NCI-H1105 treated with DMSO at 0.1 percent for 48 hours (cell line): ENCODE measurements around the gene RBFA.

Experiments used
- DNase-seq: peaks from one replicate; lab custom pipeline; 2025; lab: John Stamatoyannopoulos, UW

Gene RBFA

DNA sequence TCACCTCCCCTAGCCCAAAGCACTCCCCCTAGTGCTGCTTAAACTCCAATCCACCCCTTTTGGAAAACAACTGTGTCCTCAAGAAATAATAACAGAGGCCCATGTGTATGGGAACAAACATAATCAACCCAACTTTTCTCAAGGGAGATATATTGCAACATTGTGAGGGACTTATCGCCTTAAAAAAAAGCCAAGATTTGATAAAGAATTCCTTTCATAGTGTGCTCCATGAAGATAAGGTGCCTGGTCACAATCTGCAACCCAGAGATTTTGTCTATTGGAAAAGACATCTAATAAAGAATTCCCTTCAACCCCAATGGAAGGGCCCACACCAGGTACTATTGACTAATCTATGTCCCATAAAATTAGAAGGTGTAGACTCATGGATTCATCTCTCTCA lies 4.5 kb upstream of the RBFA start:
- no peak for DNase-seq

DNA sequence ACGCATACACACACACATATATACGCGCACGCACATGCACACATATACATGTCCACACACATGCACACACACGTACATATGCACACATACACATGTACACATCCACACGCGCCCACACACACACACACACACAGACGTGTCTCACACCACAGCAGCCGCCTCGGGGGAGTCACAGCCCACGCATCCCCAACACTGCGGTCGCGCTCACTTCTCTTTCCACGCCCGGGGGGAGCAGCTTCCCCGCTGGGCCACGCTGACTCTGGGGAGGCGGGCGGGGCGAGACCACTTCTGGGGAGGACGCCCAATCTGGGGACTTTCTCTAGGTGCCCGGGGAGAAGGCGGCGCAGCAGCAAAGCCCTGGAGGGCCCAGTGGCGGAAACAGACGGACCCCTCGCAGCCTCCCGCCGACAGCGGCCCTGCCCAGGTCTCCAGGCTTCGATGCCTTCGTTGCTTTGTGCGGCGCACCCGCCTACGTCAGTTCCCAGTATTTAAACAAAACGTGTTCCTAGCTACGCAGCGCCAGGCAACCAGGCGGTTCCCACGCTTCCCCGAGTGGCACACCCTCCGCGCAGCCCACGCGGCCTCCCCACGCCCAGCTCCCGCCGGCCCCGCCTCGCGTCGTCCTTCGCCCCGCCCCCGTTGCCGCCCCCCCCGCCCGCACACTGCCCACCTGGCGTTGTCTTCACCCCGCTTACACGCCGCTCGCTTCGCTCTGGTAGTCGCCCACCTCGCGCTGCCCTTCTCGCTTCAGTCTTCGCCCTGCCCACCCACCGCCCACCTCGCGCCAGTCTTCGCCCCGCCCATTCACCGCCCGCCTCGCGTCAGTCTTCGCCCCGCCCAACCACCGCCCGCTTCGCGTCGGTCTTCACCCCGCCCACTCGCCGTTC lies 810 bp upstream of the RBFA start:
- no peak for DNase-seq

DNA sequence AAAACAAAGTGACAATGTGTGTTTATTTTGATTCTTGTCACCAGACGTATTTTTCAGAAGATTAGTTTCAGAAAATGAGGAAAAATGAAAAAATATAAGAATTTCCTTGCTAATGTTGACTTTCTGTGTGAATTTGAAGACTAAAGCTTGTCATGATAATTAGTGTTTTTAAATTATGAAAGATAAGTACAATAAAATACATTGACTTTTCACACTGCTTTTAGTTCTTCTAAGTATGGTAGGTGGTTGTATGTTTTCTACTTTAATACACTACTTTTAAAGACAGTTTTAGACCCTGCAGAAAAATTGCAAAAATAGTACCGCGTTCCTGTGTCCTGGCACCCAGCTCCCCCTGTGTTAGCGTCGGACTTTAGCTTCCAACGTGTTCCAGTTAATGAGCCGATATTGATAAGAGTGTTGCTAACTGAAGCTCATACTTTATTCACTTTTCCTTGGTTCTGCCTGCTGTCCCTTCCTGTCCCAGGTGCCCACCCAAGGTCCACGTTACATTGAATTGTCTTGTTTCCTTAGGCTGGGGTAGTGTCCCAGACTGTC lies 695 bp downstream of the RBFA start:
- no peak for DNase-seq

DNA sequence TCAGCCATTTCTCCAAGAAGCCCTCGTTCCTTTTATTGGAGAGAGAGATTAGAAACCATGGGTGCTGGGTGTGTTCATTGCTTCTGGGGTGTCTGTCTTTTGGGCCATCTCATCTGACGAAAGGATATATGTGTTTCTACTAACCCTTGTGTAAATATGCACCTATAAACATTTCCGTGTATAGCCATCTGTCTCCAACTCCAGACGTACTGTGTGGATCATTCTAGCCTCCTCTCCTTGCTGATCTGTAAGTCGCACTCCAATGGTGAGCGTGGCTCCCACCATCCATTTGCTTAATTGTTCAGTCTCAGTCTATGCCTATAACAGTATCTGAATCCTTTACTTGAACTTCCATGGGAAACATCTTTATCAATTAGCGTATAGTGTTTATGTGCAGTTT lies 1.8 kb downstream of the RBFA start:
- no peak for DNase-seq

DNA sequence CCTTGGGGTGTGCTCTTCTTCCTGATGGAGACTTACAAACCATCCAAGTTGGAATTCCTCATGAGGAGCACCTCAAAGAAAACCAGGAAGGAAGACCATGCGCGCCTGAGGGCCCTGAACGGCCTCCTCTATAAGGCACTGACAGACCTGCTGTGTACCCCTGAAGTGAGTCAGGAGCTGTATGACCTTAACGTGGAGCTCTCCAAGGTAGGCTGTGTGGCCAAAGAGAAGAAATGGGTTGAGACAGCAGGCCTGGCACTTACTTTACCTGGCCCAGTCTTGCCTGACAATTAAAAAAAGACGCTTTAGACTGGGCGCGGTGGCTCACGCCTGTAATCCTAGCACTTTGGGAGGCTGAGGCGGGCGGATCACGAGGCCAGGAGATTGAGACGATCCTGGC lies 3.1 kb downstream of the RBFA start:
- DNase-seq, result no peak

DNA sequence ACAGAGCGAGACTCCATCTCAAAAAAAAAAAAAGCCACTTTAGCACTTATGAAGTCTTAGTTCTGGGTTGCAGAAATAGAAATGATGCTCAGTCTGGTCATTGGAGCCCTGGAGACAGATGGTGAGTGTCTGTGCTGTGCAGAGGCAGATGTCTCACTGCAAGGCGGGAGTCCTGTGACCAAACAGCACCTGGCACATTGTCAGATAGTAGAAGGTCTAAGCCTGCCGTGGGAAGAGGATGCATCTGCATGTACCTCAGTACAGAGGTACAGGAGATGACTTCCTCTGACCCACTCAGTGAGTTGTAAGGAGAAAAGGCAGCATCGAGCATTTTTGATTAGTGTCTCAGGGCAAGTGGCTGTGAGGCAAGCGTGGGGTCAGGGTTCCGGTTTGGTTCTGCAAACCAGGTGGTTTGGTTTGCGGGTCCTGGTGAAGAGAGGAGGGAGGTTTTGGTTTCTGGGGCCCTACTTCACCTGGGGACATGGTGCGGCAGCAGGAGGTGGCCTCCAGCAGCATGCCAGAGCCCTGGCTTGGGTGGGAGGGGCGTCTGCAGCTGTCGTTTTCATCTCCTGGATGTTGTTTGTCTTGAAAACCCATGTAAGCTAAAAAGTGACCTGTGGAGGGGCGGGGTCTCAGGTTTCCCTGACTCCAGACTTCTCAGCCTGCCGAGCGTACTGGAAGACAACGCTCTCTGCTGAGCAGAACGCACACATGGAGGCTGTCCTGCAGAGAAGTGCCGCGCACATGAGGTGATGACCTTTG lies 3.8 kb downstream of the RBFA start:
- DNase-seq, result no peak

DNA sequence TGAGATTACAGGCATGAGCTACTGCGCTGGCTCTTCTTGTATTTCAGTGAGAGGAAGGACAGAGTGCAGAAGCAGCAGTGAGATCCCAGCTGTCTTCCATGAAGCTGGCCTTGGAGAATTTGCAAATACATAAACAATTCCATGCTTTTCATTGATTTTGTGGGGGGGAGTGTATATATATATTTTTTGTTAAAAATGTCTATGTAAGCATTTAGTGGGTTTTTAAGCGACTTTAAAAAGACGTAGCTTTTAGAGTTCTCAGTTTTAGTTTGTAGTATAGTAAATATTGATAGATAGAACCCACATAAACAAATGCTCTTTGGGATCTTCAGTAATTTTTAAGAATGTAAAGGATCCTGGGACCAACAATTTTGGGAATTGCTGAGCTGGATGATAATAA lies 6.3 kb downstream of the RBFA start:
- DNase-seq, result no peak

DNA sequence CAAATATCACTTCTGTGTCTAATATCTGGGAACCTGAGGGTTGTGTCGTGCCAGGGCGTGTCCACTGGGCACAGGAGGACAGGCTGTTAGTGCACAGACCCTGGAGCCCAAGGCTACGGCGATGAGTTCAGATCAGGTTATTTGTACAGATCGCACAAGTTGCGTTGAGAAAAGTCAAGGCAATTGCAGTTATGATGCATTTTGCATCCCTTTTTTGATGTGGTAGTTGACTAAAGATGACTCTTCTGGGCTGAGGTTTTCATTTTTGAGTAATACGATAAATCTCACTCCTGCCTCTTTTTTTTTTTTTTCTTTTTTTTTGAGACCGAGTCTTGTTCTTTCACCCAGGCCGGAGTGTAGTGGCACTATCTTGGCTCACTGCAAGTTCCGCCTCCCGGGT lies 7.2 kb downstream of the RBFA start:
- DNase-seq, result no peak

DNA sequence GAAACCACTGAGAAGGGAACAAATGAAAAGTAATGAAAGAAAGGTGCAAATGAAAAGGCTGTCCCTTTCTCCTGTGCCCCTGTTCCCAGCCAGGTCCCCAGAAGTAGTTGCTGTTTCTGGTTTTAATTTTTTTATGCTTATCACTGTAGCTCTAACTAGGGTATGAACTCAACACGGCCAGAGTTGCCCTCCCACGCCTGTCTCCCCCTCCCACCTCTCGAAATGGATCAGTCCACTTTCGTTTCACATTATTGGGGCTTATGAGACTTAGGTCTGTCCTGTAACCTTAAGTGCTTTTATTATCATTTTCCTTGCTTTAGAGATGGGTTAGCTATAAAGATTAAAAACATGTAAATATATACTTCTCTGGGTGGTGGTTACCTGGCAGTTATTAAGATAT lies 8.6 kb downstream of the RBFA start:
- DNase-seq, result no peak

DNA sequence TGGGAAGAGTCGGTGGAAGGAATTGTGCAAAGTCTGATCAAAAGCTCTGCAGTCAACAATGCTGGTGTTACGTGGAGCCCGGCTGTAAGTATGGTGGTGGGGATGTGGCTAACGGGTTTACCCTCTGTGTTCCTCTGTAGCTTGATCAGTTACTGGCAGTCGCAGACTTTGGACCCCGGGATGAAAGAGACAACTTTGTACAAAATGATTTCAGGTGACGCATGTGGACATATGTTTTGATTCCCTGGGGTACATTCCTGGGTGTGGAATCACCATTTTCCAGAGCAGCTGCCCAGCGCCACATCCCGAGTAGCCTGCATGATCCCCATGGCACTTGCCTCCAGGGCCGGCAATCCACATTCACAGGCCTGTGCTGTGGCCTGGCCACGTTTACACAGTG lies 9.8 kb downstream of the RBFA start:
- no peak for DNase-seq

DNA sequence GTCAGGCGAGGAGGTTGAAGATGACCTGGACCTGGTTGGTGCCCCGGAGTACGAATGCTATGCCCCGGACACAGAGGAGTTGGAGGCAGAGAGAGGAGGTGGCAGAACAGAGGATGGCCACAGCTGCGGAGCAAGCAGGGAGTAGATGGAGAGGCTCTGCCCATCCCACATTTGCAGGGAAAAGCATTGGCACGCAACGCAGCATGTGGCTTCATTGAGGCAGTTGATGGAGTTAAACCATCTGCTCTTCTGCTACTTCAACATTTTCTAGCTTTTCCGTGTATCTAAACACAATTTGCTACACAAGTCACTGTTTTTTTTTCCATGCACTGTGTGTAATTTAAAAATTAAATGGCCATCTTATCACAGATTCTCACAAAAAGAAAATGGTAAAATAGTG lies 11.8 kb downstream of the RBFA start:
- DNase-seq, result no peak

DNA sequence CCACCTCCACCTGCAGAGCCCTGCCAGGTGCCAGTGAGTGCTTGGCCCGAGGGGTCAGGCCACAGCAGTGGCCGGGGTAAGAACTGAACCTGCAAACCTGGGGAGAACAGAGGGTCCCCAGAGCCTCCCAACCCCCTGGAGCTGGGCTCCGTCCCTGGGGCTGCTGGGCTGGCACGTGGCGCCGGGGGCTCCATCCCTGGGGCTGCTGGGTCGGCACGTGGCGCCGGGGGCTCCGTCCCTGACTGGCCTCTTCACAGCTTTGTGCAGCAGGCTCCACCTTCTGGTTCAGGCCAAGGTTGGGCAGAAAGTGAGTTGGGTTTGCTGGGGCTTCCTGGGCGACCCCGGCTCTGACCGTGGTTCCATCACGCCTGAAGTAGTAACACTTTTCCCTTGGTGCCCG lies 12.2 kb downstream of the RBFA start:
- no peak for DNase-seq

DNA sequence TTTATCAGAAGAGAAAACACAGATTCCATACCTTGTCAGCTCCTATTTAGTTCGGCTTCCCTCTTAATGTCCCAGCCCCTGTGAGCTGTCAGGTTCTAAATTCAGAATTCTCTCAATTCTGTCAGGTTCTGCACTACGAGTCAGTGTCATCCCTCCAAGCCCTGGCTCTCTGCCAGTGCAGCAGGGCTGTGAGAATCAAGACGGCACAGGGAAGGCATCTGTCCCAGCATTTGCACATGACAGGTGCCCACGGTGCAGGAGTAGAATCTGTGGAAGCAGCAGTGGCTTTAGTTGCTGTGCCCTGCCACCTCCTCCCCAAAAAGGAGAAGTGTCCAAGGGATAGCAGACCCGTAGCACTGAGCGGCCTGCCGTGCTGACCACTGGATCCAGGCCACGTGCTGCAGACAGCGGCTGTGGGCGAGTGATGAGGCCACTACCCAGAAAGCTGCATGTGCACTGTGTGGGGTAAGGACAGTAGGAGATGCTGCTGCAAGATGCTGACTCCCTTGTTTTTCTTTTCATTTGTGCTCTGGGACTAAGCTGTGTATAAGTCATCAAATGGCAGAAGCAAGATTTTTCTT lies 12.8 kb downstream of the RBFA start:
- DNase-seq, result no peak

DNA sequence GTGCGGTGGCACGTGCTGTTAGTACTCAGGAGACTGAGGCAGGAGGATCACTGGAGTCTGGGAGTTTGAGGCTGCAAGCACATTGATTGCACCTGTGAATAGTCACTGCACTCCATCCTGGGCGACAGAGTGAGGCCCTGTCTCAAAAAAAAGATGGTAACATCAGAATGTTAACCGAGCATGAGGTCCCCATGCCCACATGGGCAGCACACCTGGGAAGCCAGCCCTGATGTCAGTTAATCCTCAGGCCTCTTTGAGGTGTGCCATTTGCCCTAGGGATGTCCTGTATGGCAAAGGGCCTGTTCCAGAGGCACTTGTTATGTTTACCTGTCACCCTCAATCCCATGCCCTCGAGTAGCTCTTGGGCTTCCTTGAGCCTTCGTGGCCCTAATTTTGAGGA lies 16.6 kb downstream of the RBFA start:
- DNase-seq, result no peak

DNA sequence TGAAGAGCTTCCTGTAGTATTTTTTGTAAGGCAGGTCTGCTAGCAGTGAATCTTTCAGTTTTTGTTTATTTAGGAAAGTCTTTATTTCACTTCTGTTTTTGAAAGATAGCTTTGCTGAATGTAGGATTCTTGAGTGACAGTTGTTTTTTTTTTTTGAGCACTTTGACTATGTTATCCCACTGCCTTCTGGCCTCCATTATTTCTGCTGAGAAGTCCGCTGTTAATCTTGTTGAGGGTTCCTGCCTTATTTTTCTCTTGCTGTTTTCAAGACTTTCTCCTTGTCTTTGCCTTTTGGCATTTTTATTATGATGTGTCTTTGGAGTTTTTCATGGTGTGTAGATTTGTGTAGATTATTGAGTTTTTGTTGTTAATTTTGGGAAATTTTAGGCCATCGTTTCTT lies 21.9 kb downstream of the RBFA start:
- no peak for DNase-seq

DNA sequence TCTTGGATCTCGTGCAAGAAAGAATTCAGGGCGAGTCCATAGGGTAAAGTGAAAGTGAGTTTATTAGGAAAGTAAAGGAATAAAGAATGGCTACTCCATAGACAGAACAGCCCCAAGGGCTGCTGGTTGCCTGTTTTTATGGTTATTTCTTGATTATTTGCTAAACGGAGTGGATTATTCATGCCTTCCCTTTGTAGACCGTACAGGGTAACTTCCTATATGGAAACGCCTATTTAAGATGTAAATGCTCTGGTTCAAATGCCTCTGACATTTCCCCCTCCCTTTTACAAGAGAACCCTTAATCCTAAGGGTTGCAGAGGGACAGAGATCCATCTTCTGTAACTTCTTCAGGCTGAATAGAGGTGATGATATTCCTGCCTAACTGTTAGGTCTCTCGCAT lies 25.7 kb downstream of the RBFA start:
- DNase-seq, result no peak

DNA sequence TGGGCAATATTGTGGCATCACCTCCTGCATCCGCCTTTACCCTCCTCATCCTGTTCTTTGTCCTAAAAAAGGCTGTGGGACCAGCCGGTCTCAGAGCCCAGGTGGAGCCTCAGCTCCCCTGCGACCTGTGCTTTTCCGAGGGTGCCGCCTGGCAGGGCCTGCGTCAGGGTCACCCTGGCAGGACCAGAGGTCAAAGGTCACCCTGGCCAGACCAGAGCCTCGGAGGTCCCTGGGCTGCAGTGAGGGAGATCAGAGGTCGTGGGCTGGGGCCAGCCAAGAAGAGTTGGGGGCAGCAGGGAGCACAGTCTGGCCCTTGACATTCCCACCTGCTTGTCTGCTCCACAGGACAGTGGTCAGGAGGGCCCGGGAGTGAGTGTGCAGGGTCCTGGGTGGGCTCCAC lies 31.5 kb downstream of the RBFA start:
- DNase-seq, result no peak

DNA sequence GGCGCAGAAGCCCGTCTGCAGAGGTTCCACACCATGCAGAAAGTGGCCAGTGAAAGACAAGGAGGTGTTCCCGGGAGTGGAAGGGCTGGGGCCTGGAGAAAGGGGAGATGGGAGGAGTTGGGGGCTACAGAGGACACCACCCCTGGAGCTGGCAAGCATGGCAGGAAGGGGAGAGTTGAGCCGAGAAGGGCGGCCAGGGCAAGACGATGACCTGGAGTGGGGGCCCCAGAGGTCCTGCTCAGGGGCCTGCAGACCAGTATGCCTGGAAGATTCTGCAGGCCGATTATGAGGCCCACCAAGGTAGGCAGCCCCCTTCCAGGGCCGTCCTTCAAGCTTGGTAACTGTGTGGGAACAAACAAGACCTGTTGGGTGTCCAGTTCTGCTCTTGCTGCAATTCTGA lies 33.1 kb downstream of the RBFA start:
- no peak for DNase-seq

DNA sequence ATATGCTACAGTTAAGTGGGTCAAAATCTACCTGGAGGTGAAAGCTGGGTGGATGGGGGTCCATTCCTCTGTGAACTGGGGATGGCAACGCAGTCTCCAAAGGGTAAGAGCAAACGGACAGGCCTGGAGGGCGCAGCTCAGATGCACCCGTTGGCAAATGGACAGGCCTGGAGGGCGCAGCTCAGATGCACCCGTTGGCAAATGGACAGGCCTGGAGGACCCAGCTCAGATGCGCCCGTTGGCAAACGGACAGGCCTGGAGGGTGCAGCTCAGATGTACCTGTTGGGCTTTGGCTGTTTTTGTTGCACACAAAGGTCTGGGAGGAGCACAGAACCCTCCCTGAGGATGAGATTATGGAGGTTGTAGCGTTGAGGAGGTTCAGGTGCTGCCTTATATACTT lies 33.7 kb downstream of the RBFA start:
- no peak for DNase-seq

DNA sequence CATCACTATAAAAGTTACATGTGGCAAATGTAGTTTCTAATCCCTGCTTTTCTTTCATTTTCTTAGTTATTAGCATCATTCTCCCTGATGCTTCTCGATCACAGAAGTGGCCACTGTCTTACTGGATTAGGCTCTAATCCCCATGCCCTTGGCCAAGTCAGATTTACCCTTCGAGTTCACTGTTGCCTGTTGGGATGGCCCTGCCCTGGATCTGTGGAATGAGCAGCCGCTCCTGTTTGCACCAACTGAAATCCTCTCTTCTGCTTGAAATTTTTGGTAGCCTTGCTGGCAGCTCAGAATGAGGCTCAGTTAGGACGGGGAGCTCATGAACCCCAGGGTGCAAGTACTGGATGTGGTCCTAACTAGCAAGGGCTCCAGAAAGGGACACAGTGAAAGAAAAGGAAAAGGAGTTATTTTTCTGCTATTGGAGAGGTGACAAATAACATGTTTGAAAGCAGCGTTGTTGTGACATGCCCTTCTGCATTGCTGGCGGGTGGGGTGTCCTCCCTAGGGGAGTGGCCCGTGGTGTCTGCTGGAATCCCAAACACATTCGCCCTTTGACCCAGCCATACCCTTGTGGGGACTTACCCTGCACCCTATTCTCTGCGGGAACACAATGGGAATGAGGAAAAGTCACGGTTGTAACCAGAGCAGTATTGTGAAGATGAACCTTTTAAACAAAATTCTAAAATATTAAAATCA lies 34.5 kb downstream of the RBFA start:
- no peak for DNase-seq

DNA sequence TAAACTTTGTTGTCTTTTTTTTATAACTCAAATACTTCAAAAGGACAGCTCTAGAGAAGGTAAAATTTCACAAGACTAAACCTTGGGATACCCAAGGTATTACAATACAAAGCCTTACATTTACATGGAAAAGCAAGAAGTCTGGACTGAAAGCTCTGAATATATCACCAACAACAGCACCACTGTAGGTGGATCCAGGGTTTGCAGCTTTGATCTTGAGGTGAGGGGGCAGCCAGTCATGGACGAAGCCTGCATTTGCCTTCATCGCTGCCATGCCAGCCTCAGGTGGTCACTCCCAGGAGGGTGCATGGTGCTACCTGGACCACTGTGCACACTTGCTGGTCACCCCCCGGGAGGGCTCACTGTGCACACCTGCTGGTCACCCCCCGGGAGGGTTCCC lies 36.6 kb downstream of the RBFA start:
- DNase-seq, result no peak

DNA sequence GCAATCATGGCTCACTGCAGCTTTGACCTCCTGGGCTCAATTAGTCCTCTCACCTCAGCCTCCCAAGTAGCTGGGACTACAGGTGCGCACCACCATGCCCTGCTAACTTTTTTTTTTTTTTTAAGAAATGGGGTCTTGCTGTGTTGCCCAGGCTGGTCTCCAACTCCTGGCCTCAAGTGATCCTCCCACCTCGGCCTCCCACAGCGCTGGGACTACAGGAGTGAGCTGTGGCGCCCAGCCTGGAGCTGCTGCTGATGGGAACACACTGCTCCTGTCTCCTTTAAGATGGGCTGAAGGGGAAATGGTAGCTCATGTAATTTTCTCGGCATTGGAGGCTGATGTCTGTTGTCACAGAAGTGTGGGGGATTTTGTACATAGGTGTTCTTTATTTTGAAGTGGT lies 39.9 kb downstream of the RBFA start:
- DNase-seq, result no peak
